Measurements from ENCODE around the gene C6orf136.

C6orf136 gene

GRCh38 chr6:30683980-30684338, 37.0 kb downstream of the C6orf136 start:
- no peak for DNase-seq

GRCh38 chr6:30684386-30685156, 37.6 kb downstream of the C6orf136 start:
- no peak for TF ChIP-seq POLR2A (IDR thresholded peaks at IDR 0.05; ENCODE audit: low read length)
- no peak for TF ChIP-seq GATA1 (IDR thresholded peaks at IDR 0.05; ENCODE audit: low read depth, low read length)

More at GRCh38 chr6:30683980-30684338, 37.0 kb downstream of the C6orf136 start:
- TF ChIP-seq POLR2A (IDR thresholded peaks at IDR 0.05; ENCODE audit: low read length) (no peak), GATA1 (IDR thresholded peaks at IDR 0.05; ENCODE audit: low read depth, low read length) (no peak)

GRCh38 chr6:30685157-30686008, 38.5 kb downstream of the C6orf136 start:
- DNase-seq, result no peak

More at GRCh38 chr6:30684386-30685156, 37.6 kb downstream of the C6orf136 start:
- DNase-seq, result no peak

GRCh38 chr6:30686009-30686907, 39.3 kb downstream of the C6orf136 start, which contains the start of gene PPP1R18:
TSS of gene PPP1R18 (minus strand) at chr6:30686645. CDS start at chr6:30686018, 627 bp downstream.
- TF ChIP-seq GATA1 (IDR thresholded peaks at IDR 0.05; ENCODE audit: low read depth, low read length) (no peak), POLR2A (IDR thresholded peaks at IDR 0.05; ENCODE audit: low read length) (no peak)
- peak in 1 of 2 experiments; percentile 59 for DNase-seq

More at GRCh38 chr6:30685157-30686008, 38.5 kb downstream of the C6orf136 start:
- no peak for TF ChIP-seq GATA1 (IDR thresholded peaks at IDR 0.05; ENCODE audit: low read depth, low read length)

- TF ChIP-seq POLR2A (IDR thresholded peaks at IDR 0.05; ENCODE audit: low read length) (peak; percentile 33), GATA1 (IDR thresholded peaks at IDR 0.05; ENCODE audit: low read depth, low read length) (no peak)
- DNase-seq, result peak; percentile 51 to 81
Observed at GRCh38 chr6:30686908-30687658, 40.1 kb downstream of the C6orf136 start.

GRCh38 chr6:30687659-30688431, 40.9 kb downstream of the C6orf136 start:
- no peak for DNase-seq
- peak; percentile 1 for TF ChIP-seq POLR2A (IDR thresholded peaks at IDR 0.05; ENCODE audit: low read length)
- TF ChIP-seq GATA1 (IDR thresholded peaks at IDR 0.05; ENCODE audit: low read depth, low read length), result no peak

- TF ChIP-seq GATA1 (IDR thresholded peaks at IDR 0.05; ENCODE audit: low read depth, low read length), result no peak
- TF ChIP-seq POLR2A (IDR thresholded peaks at IDR 0.05; ENCODE audit: low read length), result no peak
- no peak for DNase-seq
Observed at GRCh38 chr6:30688569-30688968, 41.6 kb downstream of the C6orf136 start.

GRCh38 chr6:30689022-30689865, 42.3 kb downstream of the C6orf136 start:
- DNase-seq, result no peak
- no peak for TF ChIP-seq GATA1 (IDR thresholded peaks at IDR 0.05; ENCODE audit: low read depth, low read length)
- TF ChIP-seq POLR2A (IDR thresholded peaks at IDR 0.05; ENCODE audit: low read length), result no peak

GRCh38 chr6:30689985-30690384, 43.1 kb downstream of the C6orf136 start:
- no peak for DNase-seq
- no peak for TF ChIP-seq GATA1 (IDR thresholded peaks at IDR 0.05; ENCODE audit: low read depth, low read length)
- no peak for TF ChIP-seq POLR2A (IDR thresholded peaks at IDR 0.05; ENCODE audit: low read length)

GRCh38 chr6:30690403-30691207, 43.7 kb downstream of the C6orf136 start, which contains the start of gene NRM:
TSS of gene NRM (minus strand) at chr6:30690984. CDS start at chr6:30690974, 10 bp downstream.
- TF ChIP-seq GATA1 (IDR thresholded peaks at IDR 0.05; ENCODE audit: low read depth, low read length) (no peak), POLR2A (IDR thresholded peaks at IDR 0.05; ENCODE audit: low read length) (peak; percentile 41)
- peak; percentile 76 to 85 for DNase-seq
